NCI-H146 treated with DMSO at 0.1 percent for 48 hours (cell line): ENCODE data around the gene IL5RA.
A peak's percentile ranks its signal among the peaks of the same experiment; 100 is the strongest.

Experiments
- DNase-seq: peaks from one replicate; lab custom pipeline; 2025; ENCODE audit not compliant: unreplicated experiment; lab: John Stamatoyannopoulos, UW

The IL5RA gene

DNA sequence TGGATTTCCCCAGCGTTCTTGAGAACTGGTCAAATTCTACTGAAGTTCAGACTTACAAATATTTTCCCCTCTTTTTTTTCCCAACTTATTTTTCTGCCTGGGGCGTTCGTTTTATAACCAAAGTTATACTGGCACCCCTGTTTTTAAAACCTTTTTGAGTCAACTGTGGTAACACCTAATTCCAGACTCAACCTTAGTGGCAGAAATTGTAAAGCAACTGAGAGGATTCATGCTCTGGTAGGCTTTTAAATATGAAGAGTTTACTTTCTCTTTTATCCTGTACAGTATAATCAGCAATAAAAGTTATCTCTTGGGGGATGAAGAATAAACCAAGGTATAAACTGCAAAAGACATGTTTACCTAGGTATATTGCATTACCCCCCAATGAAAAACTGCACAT is 2.3 kb downstream of the IL5RA start:
- no peak for DNase-seq

DNA sequence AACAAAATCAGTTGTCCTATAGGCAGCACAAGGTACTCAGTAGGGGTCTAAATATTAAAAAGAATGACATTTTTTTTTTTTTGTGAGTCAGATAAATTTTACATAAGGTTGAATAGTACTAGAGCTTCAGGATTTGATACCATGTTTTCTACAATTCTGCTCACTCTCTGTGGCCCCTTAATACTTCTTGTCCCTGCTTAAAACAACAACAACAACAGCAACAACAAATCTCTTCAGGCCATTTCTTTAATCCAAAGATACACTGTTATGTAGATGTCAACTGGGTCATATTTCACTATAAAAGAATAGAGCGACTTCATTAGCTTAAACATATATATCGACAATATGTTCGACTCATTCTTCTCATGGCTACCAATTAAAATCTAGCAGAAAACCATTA is 3.0 kb downstream of the IL5RA start:
- DNase-seq, result no peak

DNA sequence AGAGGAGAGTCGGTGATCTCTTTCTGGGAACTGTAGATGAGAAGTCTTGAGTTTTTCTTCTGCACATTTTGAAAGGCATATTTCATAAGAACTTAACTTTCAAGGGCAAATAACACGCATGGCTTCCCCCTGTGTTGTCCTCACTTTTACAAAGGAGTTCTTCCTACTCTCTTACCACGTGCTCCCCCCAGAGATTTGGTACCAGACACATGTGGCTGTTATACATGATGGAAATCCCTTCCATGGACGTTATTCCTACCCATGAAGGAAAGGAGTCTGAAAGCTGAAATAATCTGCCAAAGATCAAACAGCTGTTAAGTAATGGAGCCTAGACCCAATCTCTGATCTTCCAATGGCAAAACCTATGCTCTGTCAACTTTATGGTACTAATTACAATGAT is 4.4 kb downstream of the IL5RA start:
- DNase-seq, result no peak

DNA sequence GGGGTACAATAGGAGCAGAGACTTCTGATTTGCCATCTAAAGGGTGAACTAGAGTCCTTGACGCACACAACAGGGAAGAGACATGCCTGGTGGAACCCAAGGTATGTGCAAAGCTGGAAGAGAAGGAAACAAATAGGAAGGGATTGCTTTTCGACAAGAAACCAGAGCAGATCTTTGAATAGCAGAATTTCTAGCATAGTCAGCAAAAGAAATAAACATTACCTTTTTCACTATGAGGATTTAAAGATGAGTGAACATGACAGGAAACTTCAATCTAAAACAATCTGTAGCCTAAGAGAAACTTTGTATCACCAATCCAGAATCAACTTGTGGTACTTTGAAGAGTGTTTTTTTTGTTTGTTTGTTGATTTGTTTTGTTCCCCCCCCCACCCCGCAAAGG is 4.9 kb downstream of the IL5RA start:
- no peak for DNase-seq

DNA sequence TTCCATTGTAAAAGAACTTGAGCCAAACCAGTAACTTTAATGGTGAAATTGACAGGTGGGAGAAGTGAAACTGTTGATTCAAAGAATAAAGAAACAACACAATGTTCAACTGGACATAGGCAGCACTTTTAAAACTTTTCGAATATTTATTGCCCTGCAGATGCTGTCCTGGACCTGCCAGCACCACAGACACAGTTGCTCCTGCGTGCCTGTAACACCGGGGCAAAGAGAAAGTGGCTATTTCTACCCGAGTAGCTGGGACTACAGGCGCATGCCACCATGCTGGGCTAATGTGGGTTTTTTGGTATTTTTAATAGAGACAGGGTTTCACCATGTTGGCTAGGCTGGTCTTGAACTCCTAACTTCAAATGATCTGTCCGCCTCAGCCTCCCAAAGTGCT is 7.4 kb downstream of the IL5RA start:
- no peak for DNase-seq

DNA sequence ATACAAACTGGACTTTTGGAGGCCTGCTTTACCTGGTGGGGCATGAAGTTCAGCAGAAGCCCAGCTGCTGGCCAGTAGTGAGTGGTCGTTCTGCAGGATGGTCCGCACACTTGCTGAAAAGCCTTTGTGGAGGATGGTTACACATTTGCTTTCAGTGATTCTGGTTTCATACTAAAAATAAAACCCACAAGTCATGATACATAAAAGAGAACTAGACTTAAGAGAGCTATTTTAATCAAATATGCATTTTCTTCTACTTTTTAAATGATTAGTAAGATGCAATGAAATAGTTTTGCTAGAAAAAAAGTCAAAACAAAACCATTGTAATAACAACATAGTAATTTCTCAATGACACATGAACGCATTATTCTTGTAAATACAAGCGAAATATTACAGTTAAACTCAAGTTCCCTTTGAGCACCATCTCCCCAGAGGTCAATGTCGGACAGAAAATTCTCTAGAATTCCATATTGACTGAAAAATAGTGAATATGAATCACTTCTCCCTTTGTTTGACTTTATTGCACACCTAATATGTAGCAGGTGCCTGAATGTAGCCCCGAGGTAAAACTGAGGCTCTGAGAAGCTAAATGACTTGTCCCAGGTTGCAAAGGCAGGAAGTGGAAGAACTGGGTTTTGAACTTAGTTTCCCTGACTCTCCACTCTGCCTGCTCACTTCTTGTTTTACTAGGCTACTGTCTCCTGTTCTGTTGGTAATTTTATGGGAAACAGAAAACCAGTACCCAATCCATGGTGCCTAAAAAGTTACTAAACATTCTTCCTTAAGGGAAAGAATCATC is 8.3 kb downstream of the IL5RA start:
- DNase-seq, result no peak

DNA sequence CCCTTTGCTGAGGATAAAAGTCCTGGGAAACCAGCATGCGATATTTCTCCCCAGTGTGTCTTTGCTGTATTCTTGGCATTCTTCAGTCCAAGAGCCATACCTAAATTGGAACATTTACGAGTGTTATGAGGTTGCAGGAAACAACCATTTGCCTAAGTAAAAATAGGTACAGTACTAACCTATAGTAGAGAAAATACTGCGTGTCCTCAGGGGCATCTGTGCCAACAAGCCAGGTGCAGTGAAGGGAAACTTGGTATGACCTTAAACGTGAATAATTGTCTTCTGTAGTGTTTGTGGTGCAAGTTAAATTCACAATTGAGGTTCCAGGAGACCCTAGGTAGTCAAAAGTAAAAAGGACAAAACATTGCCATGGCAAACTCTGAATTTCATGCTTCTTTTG is 12.2 kb downstream of the IL5RA start:
- no peak for DNase-seq

DNA sequence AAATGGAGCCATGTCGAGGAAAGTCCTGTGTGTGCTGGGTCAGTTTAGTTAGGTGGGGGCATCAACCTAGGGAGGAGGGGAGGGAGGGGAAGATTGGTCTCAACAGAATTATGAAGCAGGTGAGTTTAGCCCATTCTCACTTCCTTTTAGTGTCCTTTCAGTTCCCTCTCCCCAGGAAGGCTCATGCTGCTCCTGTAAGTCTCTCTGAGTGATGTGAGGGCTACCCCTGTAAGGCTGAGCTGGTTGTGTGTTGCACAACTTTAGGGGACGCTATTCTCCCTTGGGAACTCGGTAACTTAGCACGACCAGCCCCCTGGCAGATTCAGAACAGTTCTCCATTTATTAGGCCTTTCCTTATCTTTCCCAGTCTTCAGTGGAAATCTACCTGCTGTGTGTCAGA is 21.2 kb downstream of the IL5RA start:
- DNase-seq, result no peak

DNA sequence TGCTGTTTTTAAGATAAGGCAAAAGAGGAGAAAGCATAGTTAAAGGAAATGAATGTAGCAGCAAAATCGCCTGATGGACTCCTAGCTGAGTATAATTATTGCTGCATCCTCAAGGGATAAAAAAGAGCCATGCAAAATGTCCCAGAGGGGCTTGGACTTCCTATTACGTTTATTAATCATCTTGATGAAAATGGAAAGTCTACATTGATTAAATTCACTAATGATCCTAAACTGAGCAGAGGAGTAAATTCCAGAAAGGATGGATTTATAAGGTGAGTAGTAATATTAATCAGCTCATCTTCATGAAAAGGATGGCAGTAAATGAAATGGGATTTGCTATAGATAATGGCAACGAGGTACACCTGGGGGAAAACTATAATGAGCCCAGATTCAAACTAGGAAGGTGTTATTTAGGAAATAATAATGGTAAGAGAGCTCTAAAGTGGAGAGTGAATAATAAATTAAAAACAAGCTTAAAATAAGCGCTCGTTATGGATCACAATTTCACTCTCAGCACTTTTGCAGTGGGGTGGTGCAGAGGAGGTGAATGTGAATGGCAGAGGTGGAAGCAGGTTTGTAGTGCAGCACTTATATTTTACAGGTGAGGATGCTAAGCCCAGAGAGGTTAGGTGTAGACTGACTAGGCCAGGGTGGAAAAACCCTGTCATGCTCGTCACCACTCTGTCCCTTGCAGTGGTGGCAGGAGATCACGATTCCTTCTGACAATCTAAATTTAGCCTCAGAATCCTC is 22.3 kb downstream of the IL5RA start:
- no peak for DNase-seq

DNA sequence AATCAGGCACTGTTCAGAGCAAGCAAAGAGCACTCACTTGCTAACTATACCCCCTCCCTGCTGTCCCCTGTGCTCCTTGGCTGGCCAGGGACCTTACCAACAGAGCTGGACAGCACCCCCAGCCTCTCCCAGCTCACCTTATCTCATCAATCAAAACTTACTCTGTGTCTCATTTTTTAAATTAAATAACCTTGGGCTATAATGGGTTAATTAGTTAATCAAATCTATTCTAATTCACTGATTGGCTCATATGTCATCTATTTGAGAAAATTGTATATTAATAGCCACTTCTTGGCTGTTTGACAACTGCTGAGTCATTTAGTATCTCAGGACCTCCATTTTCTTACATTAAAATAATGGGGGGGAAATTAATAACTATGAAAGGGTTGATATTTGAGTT is 22.9 kb downstream of the IL5RA start:
- no peak for DNase-seq

DNA sequence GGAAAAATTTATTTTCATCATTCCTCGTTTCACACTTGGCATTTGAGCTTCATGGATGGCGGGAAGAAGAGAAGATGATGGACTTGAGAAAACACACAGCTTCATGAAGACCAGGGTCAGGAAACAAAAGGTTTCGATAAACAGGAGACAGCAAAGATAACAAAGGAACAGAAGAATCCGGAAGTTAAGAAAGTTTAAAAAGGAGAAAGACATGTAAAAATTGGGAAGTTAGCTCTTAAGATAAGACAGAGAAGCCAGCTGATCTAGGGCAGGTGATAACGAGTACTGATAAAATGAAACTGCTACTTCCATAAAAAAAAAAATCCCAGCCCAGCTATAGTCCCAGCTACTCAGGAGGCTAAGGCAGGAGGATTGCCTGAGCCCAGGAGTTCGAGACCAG is 23.9 kb downstream of the IL5RA start:
- no peak for DNase-seq

DNA sequence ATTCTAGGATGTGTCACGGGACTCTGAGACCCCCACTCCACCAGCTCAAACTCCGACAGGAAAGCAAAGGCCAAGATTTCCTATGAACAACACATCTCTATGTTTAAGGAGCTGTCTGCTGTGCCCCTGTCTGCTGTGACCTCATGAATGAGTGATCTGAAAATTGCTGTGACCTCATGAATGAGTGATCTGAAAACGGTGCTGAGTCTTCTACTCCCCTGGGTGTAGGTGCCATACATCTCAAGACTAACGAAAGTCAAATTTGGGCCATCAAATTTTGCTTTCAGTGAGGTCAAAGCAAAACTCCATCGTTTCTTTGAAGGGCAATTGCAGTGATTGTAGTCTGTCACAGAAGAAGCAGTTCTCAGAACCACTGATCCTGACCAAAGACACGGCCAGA is 24.4 kb downstream of the IL5RA start:
- DNase-seq, result no peak

DNA sequence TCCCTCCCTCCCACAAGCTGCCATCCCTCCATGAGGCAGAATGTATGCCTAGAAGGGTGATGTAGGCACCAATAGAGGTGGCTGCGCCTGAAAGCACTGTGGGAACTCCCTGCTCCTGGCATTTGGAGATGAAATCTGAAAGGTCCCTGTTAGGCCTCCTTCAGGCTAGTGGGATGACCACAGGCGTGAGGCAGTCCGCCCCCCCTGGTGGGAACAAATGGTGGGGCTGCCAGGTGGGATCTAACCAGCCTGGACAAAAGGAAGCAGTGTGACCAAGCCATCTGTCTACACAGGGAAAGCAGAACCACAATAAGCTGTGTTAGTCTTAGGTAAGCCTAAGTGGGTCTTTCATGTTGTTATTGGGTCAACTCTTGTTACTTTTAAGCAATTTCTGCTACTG is 25.3 kb downstream of the IL5RA start:
- DNase-seq, result peak; percentile 19

DNA sequence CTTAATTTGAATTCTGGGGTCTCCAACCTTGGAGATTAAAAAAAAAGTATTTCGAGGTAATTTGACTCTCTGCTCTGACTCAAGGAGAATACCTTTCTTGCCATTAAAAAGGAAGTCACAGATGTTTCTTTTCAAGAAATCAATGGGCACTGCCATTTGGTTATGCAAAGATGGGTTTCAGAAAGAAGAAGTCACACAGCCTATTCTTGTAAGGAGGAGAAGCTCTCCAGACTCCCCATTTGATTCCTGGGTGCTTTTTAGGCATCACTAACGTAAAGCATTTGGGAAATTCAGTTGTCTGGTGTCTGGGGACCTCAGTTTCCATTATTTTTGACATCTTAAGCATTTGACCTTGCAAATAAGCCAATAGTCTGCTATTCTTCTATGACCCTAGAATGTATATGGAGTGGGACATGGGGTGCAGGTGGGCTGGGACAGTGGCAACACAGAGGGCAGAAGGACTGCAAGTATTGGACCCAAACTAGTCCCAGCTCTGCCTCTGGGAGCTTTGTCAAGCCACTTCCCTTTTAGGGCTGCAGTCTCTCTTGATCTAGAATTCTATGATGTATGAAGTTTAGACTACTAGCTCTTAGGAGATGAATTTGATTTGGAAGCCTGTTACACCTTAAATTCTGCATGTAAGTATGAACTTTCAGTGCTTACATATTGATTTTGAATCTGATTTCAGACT is 27.8 kb downstream of the IL5RA start:
- DNase-seq, result no peak

DNA sequence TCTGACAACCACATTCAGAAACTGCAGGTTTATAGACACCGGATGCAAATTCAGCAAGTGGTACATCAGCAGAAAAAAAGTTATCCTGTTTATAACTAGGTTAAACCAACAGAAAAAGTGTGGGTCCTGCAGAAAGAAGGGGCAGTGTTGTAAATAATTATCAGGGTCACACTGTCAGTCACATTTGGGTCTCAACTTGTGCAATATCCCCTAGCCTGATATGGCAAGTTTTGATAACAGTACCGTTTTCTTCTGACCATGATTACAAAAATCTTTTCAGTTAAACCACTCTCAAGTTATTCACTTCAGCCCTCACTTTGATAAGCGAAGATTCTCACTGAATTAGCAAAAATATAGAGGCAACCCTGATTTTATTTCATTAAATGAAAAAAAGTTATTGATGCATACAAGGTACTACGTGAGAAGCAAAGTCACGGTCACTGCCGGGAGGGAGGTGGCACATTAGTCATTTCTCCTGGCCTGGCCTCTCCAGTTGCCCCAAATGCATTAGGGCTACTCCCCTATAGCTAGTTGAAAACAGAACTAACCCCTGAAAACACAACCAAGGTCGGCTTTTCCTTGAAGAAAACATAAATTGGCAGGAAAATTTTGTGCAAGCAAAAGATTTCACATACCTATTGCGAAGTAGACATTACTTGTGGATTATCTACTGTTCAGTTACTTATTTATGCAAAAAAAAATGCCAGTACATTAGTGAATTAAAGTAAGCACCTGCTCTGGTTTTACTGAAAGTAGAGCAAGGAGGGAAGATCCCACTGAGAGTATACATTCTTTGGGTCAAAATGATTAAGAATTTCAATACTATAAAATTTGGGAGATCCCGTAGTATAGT is 28.6 kb downstream of the IL5RA start:
- no peak for DNase-seq

DNA sequence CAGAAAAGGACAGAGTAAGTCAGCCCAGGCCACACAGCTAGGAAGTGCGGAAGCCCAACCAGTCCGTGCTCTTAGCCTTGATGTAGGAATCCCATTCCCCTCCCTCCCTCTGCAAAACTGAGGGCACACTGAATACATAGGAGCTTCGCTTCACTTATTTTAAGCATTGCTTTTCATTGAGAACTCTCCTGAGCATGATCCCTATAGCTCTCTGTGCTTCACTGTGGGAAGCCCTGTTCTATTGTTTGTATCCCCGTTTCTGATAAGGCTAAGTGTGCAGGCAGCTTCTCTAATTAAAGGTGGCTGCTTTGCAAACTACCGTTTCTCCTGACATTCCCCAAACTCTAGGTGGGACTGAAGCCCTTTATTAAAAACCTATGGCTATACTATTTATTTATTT is 29.9 kb downstream of the IL5RA start:
- DNase-seq, result peak; percentile 82

DNA sequence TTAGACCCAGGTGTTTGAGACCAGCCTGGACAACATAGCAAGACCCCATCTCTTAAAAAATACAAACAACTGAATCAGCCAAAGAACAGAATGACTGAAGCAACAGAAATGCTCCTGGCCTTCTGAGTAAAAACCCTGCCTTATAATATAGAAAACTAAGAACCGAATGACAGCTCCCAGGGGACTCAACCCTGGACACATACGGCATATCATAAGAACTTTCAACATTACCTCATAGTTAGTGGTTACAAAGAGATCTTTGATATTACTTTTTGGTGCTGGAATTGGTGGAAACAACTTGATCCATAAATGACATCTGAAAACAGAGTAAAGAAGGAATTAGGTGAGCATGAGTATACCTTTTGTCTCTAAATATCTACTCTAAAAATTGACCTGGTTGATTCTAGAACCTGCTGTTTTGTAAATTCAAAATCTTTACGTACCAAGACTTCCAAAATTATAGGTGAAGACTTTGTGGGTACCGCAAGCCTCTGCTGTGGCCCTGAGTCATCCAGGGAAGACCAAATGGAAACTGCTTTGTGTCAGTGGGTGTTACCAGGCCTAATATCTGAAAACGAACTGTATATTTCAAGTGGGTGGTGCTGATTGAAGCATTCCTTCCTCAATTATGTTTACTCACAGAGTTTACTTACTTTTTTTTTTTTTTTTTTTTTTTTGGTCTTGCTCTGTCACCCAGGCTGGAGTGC is 35.5 kb downstream of the IL5RA start:
- DNase-seq, result no peak

DNA sequence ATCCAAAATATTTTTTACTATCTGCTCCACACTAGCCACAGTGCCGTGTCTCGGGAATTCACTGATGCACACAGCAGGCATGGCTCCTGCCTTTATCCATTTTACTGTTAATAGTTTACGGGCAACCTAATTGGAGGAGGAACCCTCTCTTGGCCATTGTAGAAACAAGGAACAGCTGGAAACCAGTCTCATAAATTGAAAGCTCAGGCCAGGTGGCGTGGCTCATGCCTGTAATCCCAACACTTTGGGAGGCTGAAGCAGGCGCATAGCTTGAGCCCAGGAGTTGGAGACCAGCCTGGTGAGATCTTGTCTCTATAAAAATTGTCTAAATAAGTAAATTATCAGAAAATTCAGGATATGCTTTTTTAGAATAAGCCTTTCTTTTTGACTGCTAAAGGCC is 39.0 kb downstream of the IL5RA start:
- peak; percentile 50 for DNase-seq

DNA sequence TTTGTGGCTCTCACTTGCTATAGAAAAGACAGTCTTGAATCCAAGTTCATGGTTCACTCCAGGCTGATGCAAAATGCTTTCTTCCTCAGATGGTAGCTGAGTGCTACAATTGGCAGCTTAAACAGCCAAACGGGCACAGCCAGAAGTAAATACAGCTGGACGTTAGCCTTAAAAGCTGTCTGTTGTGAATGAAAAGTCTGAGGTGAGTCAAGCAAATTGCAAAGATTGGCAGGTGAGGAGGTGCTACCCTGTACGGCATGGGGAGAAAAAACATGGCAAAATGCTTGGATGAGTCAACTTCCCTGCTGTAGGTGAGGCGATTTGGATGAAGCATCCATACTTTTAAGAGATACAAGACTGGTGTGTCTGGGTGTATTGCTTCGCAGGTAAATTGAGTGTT is 40.5 kb downstream of the IL5RA start:
- peak; percentile 13 for DNase-seq

DNA sequence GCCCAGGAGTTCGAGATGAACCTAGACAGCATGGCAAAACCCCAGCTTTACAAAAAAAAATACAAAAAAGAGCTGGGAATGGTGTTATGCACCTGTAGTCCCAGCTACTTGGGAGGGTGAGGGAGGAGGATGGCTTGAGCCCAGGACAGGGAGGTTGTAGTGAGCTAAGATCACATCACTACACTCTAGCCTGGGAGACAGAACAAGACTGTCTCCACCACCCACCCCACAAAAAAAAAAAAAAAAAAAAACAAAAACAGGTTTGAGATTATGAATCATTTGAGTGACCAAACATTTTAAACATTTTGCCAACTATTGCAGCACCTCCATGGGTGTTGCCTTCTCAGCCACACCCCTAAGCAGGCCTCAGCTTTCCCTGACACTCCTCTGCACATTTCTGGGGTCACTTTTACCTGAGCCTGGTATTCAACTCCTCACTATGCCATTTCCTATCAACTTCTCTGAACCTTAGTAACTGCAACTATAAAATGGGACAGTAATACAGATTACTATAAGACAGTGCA is 41.8 kb downstream of the IL5RA start:
- DNase-seq, result no peak
